GM19099 (cell line): ENCODE data around the gene HSPB6.

Source experiments
- POLR2A ChIP-seq: IDR thresholded peaks from 3 replicates; pipeline ENCODE4 v1.6.1; 2011; ENCODE audit warnings: low read depth; ENCODE audit not compliant: insufficient read length; ENCODE audit errors: extremely low read depth

Gene HSPB6

DNA sequence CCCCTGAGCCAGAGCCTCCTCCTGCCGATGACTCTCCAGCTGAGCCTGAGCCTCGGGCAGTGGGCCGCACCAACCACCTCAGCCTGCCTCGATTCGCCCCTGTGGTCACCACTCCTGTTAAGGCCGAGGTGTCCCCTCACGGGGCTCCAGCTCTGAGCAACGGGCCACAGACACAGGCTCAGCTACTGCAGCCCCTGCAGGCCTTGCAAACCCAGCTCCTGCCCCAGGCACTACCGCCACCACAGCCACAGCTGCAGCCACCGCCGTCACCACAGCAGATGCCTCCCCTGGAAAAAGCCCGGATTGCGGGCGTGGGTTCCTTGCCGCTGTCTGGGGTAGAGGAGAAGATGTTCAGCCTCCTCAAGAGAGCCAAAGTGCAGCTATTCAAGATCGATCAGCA, 35.5 kb downstream of the HSPB6 start:
- no peak for TF ChIP-seq POLR2A

DNA sequence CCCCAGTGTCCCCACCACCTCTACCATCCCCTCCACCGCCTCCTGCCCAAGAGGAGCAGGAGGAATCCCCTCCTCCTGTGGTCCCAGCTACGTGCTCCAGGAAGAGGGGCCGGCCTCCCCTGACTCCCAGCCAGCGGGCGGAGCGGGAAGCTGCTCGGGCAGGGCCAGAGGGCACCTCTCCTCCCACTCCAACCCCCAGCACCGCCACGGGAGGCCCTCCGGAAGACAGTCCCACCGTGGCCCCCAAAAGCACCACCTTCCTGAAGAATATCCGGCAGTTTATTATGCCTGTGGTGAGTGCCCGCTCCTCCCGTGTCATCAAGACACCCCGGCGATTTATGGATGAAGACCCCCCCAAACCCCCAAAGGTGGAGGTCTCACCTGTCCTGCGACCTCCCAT, 36.2 kb downstream of the HSPB6 start:
- TF ChIP-seq POLR2A: no peak

- TF ChIP-seq POLR2A: no peak
Measured at GRCh38 chr19:35720163-35720524, 36.7 kb downstream of the HSPB6 start.

GRCh38 chr19:35719402-35720162, 37.2 kb downstream of the HSPB6 start:
- TF ChIP-seq POLR2A: no peak

DNA sequence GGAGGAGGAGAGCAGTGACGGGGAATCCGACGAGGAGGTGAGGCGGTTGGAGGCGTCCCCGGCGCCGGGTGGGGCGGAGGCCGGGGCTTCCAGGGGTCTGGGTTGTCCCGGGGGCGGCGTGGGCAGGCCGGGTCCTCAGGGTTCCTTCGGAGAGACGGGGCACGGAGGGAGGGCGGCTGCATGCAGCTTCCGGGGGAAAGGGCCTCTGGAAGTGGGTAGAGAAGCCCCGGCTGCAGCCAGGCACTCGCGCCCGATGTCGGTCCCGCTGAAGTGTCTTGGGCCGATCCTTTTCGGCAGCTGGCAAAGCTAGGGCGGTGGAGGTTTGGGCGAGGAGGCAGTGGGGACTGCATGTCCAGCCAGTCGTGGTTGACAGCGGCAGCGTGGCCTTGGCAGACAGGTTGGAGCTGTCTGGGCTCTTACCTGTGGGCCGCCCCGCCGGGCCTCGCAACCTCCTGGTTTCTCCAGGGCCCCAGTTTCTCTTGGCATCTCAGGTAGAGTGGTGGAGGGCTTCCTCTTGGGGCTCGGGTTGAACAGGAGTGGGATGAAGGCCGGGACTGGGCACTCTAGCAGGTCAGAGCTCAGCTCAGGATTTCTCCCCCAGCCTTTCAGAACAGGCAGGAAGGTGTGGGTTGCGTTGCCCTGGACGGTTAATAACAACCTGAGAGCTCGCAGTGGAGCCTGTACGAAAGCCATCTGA, 38.3 kb downstream of the HSPB6 start:
- peak; percentile 17 for TF ChIP-seq POLR2A

GRCh38 chr19:35717665-35718344, 39.0 kb downstream of the HSPB6 start, which contains the start of gene KMT2B:
TSS of gene KMT2B (plus strand) at chr19:35718003. CDS start at chr19:35718019, 16 bp downstream.
- peak; percentile 46 for TF ChIP-seq POLR2A

- TF ChIP-seq POLR2A: peak; percentile 59
Measured at GRCh38 chr19:35716801-35717664, 39.8 kb downstream of the HSPB6 start.

- TF ChIP-seq POLR2A: no peak
Measured at GRCh38 chr19:35715981-35716800, 40.6 kb downstream of the HSPB6 start.

GRCh38 chr19:35715355-35715809, 41.4 kb downstream of the HSPB6 start:
- no peak for TF ChIP-seq POLR2A

GRCh38 chr19:35714601-35715354, 42.1 kb downstream of the HSPB6 start:
- TF ChIP-seq POLR2A: peak; percentile 17

DNA sequence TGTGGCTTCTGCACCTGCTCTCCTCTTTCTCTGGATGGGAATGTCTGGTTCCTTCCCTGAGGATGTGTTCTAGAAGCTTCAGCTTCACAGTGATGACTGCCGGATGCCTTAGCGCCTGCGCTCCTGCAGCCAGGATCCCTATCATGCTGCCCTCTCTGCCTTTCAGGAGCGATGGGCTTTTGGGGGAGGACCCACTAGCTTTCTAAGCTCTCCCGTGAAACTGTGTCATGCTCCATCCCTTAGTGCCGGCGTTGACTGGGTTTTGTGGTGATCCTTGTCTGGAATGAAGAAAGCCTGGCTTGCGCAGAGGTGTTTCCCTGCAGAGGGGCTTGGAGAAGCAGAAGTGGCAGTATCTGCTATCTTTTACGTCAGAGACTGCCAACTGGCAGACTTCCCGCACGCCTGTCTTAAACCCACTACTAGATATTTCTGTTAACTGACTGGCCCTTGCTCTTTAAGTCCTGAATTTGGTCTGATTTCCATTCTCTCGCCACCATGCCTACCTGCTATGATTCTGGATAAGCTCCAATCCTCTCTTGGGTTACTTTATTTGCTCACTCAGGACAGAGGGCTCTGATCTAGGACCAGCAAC, 42.8 kb downstream of the HSPB6 start:
- TF ChIP-seq POLR2A: no peak

GRCh38 chr19:35713506-35713850, 43.4 kb downstream of the HSPB6 start:
- no peak for TF ChIP-seq POLR2A
